Measurements from ENCODE around the gene TTLL11.

DNA sequence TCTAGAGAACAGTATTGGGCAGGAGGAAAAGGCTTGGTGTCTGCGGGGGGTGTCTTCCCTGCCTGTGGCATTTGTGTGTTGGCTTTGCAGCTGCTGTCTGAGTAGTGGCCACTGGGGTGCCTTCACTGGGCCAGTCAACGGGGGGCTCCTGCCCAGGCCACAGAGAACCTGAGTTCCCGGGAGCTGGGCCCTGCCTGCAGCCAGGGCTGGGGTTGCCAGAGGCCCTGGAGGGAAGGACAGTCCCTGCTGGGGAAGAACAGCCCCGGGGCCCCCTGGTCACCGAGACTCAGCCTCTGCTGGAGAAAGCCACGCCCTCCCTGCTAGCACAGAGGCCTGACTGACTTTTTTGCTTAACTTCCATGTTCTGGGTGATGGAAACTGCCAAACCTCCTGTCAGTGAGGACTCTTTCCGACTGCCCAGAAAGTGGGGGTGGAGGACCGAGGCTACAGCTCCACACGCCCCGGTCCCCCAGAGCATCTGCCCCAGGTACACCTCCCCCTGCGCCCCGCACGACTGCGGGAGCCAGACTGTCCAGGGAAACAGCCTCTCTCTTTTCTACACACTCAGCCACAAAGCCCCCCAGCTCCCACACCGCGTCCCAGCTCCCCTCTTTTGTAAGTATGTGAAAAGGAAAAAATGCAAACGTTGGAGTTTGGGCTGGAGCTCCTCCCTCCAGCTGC, 308.2 kb downstream of the TTLL11 start:
- TF ChIP-seq, protein P1, sequence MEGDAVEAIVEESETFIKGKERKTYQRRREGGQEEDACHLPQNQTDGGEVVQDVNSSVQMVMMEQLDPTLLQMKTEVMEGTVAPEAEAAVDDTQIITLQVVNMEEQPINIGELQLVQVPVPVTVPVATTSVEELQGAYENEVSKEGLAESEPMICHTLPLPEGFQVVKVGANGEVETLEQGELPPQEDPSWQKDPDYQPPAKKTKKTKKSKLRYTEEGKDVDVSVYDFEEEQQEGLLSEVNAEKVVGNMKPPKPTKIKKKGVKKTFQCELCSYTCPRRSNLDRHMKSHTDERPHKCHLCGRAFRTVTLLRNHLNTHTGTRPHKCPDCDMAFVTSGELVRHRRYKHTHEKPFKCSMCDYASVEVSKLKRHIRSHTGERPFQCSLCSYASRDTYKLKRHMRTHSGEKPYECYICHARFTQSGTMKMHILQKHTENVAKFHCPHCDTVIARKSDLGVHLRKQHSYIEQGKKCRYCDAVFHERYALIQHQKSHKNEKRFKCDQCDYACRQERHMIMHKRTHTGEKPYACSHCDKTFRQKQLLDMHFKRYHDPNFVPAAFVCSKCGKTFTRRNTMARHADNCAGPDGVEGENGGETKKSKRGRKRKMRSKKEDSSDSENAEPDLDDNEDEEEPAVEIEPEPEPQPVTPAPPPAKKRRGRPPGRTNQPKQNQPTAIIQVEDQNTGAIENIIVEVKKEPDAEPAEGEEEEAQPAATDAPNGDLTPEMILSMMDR (IDR thresholded peaks at IDR 0.05): no peak
- no peak for TF ChIP-seq POLR2A (IDR thresholded peaks at IDR 0.05)

All from right lobe of liver (tissue), 4 donors.